Activated T-helper 1 cell treated with anti-CD3 and anti-CD28 coated beads, Interleukin-12 subunit alpha, Interleukin-12 subunit beta, Interleukin-2, Interleukin-4 antibody, amounts not matched to agents 30 ng/mL and 10 ng/mL and 1 ng/mL, durations not matched to agents 14 hours and 24 hours and 36 hours (primary cell): Measurements from ENCODE around the gene NFIL3. TPM values are rescaled to one million over a fixed set of nuclear protein-coding genes. Genes with fewer than 3 reads are reported as not detected.
"Not testable (repeated sequence)": the region's sequence is repeated elsewhere in the genome, so short reads cannot be mapped to it uniquely, and the experiment has no call there.

ENCODE experiments used
- DNase-seq: peaks from one replicate; pipeline ENCODE4 v3.0.0; 2021; ENCODE audit warnings: low spot score
- H3K27ac Mint-ChIP-seq: one replicate; pipeline ENCODE4 v1.8.0; 2021; ENCODE audit warnings: mild to moderate bottlenecking, mixed read lengths
- H3K27me3 Mint-ChIP-seq: one replicate; pipeline ENCODE4 v1.8.0; 2022; ENCODE audit warnings: mild to moderate bottlenecking, moderate library complexity, mixed read lengths; ENCODE audit not compliant: insufficient read depth
- H3K36me3 Mint-ChIP-seq: one replicate; pipeline ENCODE4 v1.8.0; 2021; ENCODE audit warnings: low read depth, mixed read lengths
- H3K4me1 Mint-ChIP-seq: one replicate; pipeline ENCODE4 v1.8.0; 2021; ENCODE audit warnings: low read depth, mixed read lengths
- H3K4me3 Mint-ChIP-seq: one replicate; pipeline ENCODE4 v1.8.0; 2021; ENCODE audit warnings: mild to moderate bottlenecking, moderate library complexity, mixed read lengths
- H3K9me3 Mint-ChIP-seq: one replicate; pipeline ENCODE4 v1.8.0; 2021; ENCODE audit warnings: mixed read lengths
- intact Hi-C: fragments of 100-400 bp; cut with micrococcal nuclease; formaldehyde crosslinking; loops from one replicate; pipeline ENCODE4 v1.15.1; 2024
- total RNA-seq: library from RNA; stranded (reverse); gene quantifications from 2 replicates; pipeline ENCODE4 v1.2.3, GENCODE V29; 2022

The NFIL3 gene
- total RNA-seq: 124 TPM in 2 replicates

DNA sequence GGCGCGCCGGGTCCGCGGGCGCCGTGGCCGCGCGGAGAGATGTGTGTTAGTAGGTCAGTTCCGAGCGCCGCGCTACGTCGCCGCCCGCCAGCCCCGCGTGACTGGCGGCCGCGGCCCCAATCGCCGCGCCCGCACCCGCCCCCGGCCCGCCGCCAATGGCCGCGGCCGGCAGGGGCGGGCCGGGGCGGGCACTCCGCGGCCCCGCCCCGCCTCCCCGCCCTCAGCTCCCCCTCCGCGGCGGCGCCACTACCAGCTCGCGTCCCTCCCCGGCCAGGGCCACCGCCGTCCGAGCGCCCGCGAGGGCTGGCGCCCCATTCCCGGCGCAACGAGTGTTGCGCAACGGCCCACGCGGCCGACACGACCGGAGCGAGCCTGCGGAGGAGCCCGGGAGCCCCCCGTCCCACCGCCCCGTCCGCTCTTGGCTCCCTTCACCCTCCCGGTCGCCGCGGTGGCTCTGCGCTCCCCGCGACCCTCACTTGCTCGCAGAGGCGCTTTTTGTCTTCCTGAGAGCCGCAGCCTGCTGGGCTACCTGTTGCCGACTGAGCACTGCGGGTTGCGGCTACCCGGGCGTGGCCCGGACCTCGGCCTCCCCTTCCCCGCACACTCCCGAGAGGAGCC lies at the start of gene NFIL3:
Gene NFIL3 (minus strand): TSS at position 48 of the 618 bp plus-strand sequence. CDS start 13,098 bp downstream, outside the sequence.
- H3K27me3 Mint-ChIP-seq: peaks cover 1% of the 10 kb centered on the region
- peak within 1 kb of the TSS; percentile 98 for H3K4me3 Mint-ChIP-seq
- DNase-seq: peak; percentile 73
- H3K36me3 Mint-ChIP-seq: peaks cover 20% of the 10 kb centered on the region
- H3K9me3 Mint-ChIP-seq: no peaks in the 10 kb centered on the region
- intact Hi-C loops: loop anchor here (1.0 to 10.0 kb wide), 9 partner anchors 65 to 1999 kb away; no protein-coding TSS in a partner anchor
- peaks cover 63% of the 10 kb centered on the region for H3K4me1 Mint-ChIP-seq
- peak within 1 kb of the TSS; percentile 96 for H3K27ac Mint-ChIP-seq

DNA sequence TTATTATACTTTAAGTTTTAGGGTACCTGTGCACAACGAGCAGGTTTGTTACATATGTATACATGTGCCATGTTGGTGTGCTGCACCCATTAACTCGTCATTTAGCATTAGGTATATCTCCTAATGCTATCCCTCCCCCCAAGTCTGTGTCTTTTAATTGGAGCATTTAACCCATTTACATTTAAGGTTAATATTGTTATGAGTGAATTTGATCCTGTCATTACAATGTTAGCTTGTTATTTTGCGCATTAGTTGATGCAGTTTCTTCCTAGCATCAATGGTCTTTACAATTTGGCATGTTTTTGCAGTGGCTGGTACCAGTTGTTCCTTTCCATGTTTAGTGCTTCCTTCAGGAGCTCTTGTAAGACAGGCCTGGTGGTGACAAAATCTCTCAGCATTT lies 47.9 kb upstream of the NFIL3 start:
- H3K27ac Mint-ChIP-seq, H3K4me1 Mint-ChIP-seq, H3K36me3 Mint-ChIP-seq, intact Hi-C loops, H3K9me3 Mint-ChIP-seq, H3K4me3 Mint-ChIP-seq, DNase-seq: not testable (repeated sequence)
- peaks cover 16% of the 10 kb centered on the region for H3K27me3 Mint-ChIP-seq

DNA sequence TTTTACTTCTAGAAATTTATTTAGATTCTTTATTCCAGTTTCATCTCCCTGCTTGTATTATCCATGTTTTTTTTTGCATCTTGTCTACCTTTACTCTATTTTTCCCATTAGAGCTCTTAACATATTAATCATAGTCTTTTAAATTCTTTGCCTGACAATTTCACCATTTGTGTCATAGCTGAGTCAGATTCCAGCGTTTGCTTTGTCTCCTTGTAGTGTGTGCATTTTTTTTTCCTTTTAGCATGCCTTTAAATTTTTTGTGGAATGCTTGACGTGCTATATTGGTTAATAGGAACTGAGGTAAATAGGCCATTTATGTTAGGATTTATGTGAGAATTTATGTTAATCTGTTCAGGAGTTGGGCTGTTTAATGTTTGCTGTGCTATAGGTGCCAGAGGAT lies 41.8 kb upstream of the NFIL3 start:
- H3K36me3 Mint-ChIP-seq: no peaks in the 10 kb centered on the region
- no peak overlapping the region for H3K27ac Mint-ChIP-seq
- H3K4me1 Mint-ChIP-seq: no peaks in the 10 kb centered on the region
- intact Hi-C loops: no loop called here
- peaks cover 18% of the 10 kb centered on the region for H3K27me3 Mint-ChIP-seq
- H3K4me3 Mint-ChIP-seq: no peak overlapping the region
- H3K9me3 Mint-ChIP-seq: peaks cover 20% of the 10 kb centered on the region
- DNase-seq: no peak

DNA sequence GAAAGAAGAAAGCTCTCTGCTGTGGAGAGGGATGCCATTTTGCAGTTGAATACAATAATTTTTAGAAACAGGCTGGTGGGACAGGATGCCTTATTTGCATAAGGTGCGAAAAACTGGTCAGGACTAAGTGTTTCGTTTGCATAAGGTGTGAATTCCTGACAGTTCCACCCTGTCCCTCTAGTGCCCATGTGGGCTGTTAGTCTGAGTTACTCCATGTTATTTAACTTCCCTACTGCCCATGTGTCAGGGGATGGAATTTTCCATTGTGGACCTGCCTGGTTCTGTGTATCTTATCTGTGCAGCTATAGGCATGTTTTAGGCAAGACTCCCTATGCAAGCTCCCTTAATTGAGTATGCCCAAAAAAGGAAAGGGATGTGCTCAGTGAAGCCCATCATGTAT lies 35.3 kb upstream of the NFIL3 start:
- DNase-seq: no peak
- Mint-ChIP-seq H3K27me3 (peaks cover 40% of the 10 kb centered on the region), H3K4me1 (no peaks in the 10 kb centered on the region), H3K36me3 (no peaks in the 10 kb centered on the region), H3K4me3 (no peak overlapping the region), H3K27ac (no peak overlapping the region), H3K9me3 (no peaks in the 10 kb centered on the region)
- intact Hi-C loops: no loop called here

DNA sequence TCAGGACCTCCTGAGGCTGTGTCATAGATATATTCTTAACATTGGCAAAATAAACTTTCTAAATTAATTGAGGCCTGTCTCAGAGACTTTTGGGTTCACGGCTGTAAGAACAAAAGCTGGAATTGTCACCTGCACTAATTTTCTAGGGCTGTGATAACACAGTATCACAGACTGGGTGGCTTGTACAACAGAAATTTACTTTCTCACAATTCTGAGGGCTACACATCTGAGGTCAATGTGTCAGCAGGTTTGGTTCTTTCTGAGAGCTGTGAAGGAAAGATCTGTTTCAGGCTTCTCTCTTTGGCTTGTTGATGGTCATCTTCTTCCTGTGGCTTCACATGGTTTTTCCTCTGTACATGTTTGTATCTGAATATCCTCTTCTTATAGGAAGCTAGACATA lies 29.2 kb upstream of the NFIL3 start:
- Mint-ChIP-seq H3K4me1 (no peaks in the 10 kb centered on the region), H3K9me3 (no peaks in the 10 kb centered on the region), H3K27me3 (peaks cover 33% of the 10 kb centered on the region), H3K36me3 (no peaks in the 10 kb centered on the region), H3K4me3 (no peak overlapping the region), H3K27ac (no peak overlapping the region)
- intact Hi-C loops: no loop called here
- DNase-seq: no peak

DNA sequence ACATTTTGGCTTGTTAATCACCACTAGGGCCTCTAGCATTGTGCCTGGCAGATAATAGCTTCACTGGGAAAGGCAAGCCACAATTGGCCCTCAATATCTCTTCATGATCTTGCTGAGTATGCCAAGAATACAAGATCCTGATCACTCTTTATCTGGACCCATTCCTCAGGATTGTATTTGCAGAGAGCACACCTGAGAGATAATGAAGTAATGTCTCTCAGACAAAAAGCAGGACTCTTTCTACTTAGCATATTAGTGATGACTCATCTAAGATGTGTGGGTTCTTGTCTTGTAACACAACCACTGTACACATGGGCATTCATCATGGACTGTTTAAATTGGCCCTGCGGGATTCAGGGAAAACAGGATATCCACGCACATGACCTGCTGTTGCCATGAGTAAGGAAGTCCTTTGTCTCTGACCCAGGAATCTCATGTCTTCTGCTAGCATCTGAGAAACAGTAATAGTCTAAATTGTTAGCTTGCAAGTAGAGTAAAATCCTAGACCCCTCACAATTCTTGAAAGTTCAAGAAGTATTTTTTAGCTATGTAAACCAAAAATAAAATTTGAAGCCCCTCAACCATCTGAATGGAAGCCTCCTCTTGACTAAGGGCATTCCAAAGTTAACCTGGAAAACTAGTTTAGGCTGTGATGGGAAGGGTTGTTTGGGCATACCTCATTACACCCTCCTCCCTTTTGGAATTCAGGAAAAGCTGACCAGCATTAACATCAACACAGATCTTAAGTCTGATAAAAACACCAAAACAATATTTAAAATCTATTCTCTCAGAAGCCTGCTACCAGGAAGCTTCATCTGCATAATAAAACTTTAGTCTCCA lies 28.0 kb upstream of the NFIL3 start:
- no peak for DNase-seq
- Mint-ChIP-seq H3K36me3 (no peaks in the 10 kb centered on the region), H3K4me3 (no peak overlapping the region), H3K9me3 (no peaks in the 10 kb centered on the region), H3K27ac (no peak overlapping the region), H3K27me3 (peaks cover 27% of the 10 kb centered on the region), H3K4me1 (no peaks in the 10 kb centered on the region)
- intact Hi-C loops: no loop called here

DNA sequence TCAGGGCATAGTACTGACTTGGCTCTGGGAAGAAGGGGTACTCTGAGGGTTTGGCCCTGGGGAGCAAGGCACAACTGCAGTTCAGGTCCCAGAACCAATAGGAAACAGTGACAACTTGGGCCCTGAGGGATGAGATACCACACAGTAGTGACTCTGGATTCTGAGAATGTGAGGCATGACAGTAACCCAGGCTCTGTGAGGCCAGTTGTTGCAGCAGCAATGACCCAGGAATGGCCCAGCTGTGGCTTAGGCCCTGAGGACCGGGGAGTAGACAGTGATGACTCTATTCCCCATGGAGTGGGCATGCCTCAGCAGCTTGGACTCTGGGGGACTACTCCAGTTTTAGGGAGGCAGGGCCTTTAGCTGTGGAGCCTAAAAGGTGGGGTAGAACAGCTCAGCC lies 21.5 kb upstream of the NFIL3 start:
- Mint-ChIP-seq H3K4me1 (no peaks in the 10 kb centered on the region), H3K27me3 (peaks cover 34% of the 10 kb centered on the region), H3K36me3 (no peaks in the 10 kb centered on the region), H3K27ac (no peak overlapping the region), H3K4me3 (no peak overlapping the region), H3K9me3 (peaks cover 9% of the 10 kb centered on the region)
- intact Hi-C loops: no loop called here
- DNase-seq: no peak

DNA sequence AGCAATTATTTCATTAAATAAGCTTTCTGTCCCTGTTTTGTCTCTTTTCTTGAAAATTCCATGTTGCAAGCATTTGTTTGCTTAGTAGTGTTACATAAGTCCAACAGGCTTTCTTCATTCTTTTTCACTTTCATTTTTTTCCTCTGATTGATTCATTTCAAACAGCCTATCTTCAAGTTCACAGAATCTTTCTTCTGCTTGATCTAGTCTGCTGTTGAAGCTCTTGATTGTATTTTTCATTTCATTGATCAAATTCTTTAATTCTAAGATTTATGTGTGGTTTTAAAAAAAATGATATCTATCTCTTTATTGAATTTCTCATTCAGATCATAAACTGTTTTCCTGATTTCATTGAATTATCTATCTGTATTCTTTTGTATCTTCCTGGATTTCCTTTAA lies 20.4 kb upstream of the NFIL3 start:
- Mint-ChIP-seq H3K4me3 (no peak overlapping the region), H3K4me1 (no peaks in the 10 kb centered on the region), H3K27ac (no peak overlapping the region), H3K36me3 (no peaks in the 10 kb centered on the region), H3K27me3 (peaks cover 39% of the 10 kb centered on the region), H3K9me3 (peaks cover 9% of the 10 kb centered on the region)
- DNase-seq: no peak
- intact Hi-C loops: no loop called here

- Mint-ChIP-seq H3K4me3 (no peak overlapping the region), H3K9me3 (peaks cover 9% of the 10 kb centered on the region), H3K4me1 (no peaks in the 10 kb centered on the region), H3K36me3 (no peaks in the 10 kb centered on the region), H3K27ac (no peak overlapping the region), H3K27me3 (peaks cover 44% of the 10 kb centered on the region)
- no peak for DNase-seq
- intact Hi-C loops: no loop called here
Observed at GRCh38 chr9:91443321-91443993, 19.8 kb upstream of the NFIL3 start.

- H3K27ac Mint-ChIP-seq: no peak overlapping the region
- peaks cover 54% of the 10 kb centered on the region for H3K27me3 Mint-ChIP-seq
- no peaks in the 10 kb centered on the region for H3K36me3 Mint-ChIP-seq
- H3K9me3 Mint-ChIP-seq: no peaks in the 10 kb centered on the region
- H3K4me1 Mint-ChIP-seq: peaks cover 20% of the 10 kb centered on the region
- H3K4me3 Mint-ChIP-seq: no peak overlapping the region
- no peak for DNase-seq
- intact Hi-C loops: no loop called here
Observed at GRCh38 chr9:91436841-91437240, 13.2 kb upstream of the NFIL3 start.

DNA sequence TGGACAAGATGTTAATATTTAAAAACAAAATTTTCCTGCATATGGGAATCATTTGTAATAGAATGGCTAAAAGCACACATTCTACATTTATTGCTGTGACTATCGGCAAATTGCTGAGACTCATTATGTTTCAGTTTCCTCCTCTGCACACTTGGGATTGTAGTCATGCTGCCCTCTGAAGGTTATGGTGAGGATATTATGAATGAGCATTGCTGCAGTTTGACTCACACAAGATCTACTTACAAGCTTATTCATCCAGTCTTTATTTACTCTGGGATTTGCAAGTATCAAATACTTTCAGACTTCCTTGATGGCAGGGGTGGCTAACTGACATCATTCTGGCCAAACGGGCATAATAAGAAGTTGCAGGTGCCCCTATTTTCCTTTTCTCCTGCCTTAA lies 9.5 kb upstream of the NFIL3 start:
- peaks cover 20% of the 10 kb centered on the region for H3K27me3 Mint-ChIP-seq
- no peak overlapping the region for H3K27ac Mint-ChIP-seq
- peaks cover 28% of the 10 kb centered on the region for H3K4me1 Mint-ChIP-seq
- H3K4me3 Mint-ChIP-seq: no peak overlapping the region
- DNase-seq: no peak
- intact Hi-C loops: loop anchor here (1.0 kb wide), 2 partner anchors 399 to 518 kb away; no protein-coding TSS in a partner anchor
- no peaks in the 10 kb centered on the region for H3K9me3 Mint-ChIP-seq
- H3K36me3 Mint-ChIP-seq: no peaks in the 10 kb centered on the region

DNA sequence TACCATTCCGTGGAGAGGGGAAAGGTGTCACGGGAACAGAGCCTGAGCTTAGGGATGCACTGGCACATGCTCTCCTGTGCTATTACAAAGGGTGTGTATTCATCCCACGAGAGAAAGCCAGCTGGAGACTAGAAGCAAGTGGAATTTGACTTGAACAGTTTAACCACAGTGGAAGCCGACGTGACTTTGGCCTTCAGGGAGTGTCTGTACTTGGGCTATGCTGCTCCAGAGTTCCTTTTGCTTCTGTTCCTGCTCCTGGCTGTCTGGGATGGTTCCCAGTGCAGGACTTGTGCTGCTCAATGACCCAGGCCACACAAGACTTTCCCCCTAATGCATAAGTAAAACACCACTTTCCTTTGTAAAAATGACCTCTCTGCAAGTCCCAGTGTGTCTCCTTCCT lies 7.9 kb upstream of the NFIL3 start:
- Mint-ChIP-seq H3K36me3 (no peaks in the 10 kb centered on the region), H3K27ac (no peak overlapping the region), H3K4me1 (peaks cover 37% of the 10 kb centered on the region), H3K9me3 (no peaks in the 10 kb centered on the region), H3K4me3 (no peak overlapping the region), H3K27me3 (peaks cover 13% of the 10 kb centered on the region)
- intact Hi-C loops: no loop called here
- no peak for DNase-seq

DNA sequence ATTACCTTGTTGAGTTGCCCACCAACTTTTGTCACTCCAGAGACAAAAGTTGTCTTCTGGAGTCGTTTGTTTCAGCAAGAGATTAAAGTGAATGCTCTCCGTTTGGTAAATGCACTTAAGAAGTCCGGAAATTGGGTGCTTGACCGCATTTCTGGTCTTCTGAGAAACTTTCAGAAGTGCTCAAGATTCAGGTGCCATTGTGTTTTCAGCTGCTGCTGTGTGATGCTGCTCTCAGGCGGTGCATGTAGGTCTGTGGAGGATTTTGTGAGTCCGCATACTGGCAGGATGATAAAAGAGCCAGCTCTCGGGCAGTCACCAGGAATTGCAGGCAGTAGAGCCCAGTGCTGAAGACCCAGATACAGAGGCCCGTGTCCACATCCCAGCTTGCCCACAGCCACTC lies 5.9 kb upstream of the NFIL3 start:
- Mint-ChIP-seq H3K27ac (no peak overlapping the region), H3K36me3 (no peaks in the 10 kb centered on the region), H3K4me1 (peaks cover 46% of the 10 kb centered on the region), H3K27me3 (peaks cover 1% of the 10 kb centered on the region), H3K4me3 (no peak overlapping the region), H3K9me3 (no peaks in the 10 kb centered on the region)
- no peak for DNase-seq
- intact Hi-C loops: loop anchor here (5.0 to 10.0 kb wide), 4 partner anchors 253 to 2005 kb away; no protein-coding TSS in a partner anchor
